HT-29 (cell line): Measurements from ENCODE around the gene LGI1. TPM values are rescaled to one million over a fixed set of nuclear protein-coding genes. Genes with fewer than 3 reads are reported as not detected.
A peak's percentile ranks its signal among the peaks of the same experiment; 100 is the strongest.
"Not testable (repeated sequence)": the region's sequence is repeated elsewhere in the genome, so short reads cannot be mapped to it uniquely, and the experiment has no call there.

ENCODE experiments used
- DNase-seq: peaks from one replicate; pipeline ENCODE4 v3.0.0-alpha.2; 2015; ENCODE audit warnings: low spot score
- total RNA-seq: library from RNA; depleted of rRNA; stranded (reverse); fragments of >200 nt; shearing (Covaris generic); gene quantifications from 2 replicates; pipeline ENCODE4 v1.2.3, GENCODE V29; 2014

The LGI1 gene
- total RNA-seq, 1 experiment from 2014 or later, result not detected

DNA sequence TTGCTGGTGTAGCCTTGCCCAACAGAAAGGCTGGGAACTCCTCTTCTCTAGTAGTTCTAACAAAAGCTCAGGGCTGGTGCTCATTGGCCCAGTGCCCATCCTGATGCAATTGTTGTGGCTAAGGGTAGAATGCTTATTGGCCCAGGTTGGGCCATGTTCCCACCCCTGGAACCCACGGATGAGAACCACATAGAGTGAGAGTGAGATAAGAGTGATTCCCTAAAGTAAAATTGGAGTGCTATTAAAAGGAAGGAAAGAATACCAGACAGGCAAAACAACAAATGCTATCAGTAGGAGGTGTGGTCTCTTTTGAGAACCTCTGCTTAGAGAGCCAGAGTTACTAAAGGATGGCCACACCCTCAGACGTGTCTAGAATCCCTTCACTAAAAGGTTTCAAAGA, 49.2 kb downstream of the LGI1 start:
- no peak for DNase-seq

DNA sequence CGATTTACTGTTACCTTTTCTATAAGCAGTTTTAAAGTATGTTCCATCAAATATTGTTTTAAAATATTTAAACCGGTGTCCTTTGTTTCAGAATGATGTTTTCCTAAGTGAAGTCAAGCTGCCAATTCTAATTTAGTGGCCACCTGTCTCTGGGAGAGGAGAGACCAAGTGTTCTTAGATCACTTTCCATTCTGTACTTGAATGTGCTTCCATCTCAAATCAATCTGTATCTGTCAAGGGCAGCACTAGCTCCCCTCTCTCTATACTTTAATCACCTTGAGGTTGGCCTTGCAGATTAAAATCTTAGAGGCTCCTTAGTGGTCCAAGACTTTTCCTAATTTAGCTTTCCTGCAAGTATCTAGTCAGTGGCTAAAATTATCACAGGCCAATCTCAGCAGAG, 49.6 kb downstream of the LGI1 start:
- DNase-seq, result no peak

DNA sequence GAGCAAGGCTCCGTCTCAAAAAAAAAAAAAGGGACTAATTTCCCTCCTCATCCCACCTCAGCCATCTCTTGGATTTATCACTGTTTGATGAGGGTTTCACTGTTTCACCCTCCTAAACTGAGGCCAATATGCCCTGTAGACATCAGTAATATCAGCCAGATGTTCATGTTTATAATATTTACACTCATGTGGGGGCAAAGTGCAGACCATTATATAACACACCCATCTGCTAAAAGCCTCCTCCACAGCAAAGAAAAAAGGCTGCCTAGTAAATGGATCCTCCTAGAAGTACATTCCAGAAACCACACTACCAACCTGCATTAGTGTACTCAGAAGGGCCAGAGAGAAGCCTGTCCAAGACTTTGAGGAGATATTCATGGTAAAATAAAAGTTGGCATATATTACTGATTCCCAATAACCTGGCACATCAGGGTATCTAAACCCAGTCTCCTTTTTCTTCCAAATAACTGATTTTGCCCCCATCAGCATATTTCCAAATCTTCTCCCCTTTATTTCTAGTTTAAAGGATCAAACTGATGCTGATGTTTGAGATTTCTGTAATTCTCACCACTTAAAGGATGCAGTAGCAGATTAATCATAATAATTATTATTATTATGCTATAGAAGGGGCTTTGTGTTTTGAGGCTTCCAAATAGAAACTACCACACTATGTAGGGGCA, 55.1 kb downstream of the LGI1 start:
- DNase-seq, result no peak

DNA sequence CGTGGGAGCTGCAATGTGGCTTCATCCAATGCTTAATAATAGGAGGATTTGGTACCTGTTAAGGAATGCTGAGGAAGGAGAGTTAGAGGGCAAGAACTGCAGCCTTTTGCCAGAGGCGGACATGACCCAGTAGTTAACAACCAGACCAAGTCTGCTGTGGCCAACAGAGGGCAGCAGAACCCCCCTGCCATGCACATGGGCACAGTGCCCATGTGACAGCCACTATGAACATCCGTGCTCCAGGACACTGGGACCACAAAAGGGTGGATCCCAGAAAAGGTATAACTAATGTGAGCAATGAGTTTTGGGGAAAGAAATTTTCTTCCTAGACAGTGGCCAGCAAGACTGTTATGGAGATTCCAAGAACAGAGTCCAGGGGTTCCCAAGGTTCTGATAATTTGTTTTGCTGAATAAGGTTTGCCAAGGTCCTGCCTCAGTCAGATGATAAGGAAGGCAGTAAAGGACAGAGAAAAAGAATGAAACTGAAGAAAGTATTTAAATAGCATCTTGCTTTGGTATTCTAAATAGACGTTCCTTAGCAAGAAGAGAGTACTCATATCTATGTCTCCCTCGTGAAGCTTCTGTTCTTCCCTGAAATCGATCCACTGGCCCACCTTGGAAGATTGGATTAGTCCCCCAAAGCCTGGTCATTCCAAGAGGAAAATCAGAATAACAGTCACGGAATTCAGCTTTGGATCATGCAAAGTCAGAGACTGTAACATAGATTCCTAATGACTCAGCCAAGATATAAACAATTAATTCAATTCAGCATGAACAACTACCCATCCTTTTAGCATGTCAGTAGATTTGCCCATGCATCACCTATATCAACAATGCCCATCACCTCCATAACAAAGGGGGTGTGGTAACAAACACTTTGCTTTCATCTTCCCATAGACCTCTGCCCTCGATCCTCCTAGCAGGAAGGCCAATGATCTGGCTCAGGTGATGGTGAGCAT, 56.0 kb downstream of the LGI1 start:
- DNase-seq, result peak; percentile 74

DNA sequence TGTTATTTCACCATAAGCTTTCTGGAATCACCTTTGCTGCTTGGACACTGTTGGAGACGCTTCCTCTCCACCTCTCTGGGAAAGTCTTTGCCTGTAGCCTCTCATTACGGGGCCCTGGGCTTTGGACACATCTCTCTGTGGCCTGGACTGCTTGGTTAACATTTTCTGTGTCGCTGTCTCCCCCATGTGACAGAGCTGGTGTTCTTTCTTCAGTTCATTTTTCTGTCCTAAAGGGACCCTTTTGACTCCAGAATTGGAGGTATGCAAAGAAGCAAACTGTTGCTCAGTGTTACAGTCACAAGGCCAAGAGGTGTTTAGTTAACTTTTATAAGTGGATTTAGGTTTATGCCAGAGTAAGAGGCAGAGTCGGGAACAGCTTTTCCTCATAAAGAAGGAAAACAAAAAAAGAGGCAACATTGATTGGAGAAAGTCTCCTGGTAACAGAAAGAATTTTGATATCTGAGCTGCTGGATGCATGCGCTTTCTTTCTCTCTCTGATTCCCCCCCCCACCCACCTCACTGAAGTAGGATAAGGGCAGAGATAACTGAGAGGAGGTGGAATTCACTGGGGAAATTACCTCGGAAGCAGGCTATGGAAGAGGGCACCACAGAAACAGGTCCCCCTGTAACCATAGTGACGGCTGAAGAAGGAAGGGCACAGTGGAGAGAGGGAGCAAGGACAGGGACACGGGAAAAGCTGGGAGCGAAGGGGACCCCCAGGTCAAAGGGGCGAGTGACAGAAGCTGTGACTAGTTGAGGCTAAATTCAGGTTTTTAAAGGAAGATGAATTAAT, 57.8 kb downstream of the LGI1 start:
- no peak for DNase-seq

DNA sequence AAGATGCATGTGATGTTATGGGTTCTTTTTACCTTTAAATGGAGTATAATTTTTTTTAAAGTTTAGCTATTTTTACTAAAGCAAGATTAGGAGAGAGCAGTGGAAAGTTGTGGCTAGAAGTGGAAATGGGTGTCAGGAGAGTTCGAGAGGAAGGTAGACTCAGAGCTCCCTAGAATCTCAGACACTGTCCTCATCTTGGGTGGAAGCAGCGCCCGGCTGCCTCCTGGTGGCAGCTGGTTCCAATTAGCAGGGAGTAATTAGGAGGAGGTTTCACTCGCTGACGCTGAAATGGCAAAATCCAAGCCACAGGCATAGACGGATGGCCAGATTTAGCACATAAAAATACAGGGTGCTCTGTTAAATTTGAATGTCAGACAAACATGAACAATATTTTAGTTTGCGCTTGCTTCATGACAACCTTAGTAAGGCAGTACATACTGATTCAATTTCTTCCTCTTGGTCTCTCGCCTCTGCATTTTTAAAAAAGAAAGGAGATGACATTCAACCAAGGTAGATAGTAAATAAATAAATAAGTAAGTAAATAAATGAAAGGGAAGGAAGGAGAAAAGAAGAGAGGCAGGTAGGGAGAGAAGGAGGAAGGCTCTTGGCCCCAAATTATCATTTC, 58.5 kb downstream of the LGI1 start:
- peak; percentile 78 for DNase-seq

DNA sequence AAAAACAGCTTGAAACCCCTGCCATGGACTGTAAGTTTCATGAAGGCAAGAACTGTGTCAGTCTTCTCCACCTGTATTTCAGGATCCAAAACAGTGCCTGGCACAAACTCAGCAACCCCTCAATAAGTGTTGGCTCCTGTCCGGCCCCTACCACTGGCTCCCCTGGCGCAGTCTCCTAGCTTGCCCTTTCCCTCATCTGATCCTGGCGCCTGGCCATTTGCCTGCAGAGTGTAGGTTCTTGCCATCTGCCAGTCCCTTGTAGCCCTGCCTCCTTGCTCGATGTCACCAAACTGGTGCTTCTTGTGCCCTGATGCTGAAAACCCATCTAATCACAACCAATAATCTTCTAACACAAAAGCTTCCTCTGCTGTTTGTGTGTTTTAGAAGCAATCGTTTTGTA, 60.4 kb downstream of the LGI1 start:
- DNase-seq, result no peak

DNA sequence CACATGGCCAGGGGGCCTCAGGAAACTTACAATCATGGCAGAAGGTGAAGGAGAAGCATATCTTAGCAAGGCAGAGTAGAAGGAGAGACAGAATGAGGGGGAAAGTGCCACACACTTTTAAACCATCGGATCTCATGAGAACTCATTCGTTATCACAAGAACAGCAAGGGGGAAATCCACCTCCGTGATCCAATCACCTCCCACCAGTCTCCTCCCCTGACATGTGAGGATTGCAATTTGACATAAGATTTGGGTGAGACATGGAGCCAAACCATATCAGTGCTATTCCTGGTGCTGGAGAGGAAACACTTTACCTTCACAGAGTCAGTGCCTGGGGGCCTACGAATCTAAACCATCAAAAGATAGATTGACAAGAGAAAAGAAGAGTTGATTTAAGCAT, 61.8 kb downstream of the LGI1 start:
- no peak for DNase-seq

DNA sequence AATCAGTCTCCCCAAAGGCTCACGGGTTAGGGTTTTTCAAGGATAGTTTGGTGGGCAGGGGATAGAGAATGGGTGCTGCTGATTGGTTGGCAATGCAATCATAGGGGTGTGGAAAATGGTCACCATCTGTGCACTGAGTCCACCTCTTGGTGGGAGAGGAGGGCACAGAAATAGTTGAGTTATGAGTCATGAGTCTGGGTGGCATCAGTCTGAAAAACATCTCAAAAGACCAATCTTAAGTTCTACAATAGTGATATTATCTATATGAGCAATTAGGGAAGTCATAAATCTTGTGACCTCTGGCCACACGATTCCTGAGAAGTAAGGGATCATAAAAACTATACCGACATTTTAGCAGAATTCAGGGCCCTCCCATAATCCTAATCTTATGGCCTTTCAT, 62.7 kb downstream of the LGI1 start:
- DNase-seq, result peak; percentile 47

DNA sequence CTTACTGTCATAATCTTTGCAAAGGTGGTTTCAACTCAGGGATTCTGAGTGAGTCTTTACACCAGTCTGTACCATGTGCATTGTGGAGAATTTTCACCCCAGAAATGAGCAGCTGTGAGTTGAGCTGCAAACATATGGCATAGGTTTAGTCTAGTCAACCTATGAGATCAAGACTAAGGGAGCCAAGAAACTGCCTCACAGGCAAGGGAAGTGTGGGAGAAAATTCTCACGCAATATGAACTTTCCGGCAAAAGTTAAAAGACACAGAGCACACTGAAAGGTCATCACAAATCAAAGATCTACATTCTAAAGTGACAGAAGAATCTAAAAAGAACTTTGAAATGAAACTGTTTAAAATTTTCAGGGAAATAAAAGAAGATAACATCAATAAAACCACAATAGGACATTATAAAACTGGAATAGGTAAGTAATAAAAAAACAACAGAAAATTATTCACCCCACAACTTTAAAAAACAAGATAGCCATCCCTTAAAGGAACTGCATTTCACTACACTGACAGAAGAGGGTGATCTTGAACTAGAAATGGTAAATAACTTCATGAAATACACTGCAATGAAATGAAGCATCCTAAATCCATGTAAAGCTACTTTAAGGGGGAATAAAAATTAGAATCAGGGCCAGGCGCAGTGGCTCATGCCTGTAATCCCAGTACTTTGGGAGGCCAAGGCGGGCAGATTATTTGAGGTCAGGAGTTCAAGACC, 63.5 kb downstream of the LGI1 start:
- peak; percentile 59 for DNase-seq

DNA sequence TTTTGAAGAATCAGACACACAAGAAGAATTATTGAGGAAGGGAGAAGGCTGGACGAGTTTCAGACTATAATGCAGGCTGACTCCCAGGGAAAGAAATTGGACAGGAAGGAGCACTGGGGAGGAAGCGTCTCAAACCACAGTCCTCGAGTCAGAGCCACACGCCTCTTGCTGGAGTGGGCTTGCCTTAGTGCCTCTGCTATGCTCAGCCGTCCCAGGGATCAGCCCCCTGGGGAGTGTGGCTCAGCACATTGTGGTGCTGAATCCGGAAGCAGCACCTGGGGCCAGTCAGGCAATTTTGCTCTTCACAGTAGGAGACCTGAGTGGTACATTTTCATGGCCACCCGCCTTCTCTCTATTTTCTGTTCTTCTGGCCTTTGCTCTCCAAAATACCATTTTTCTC, 68.6 kb downstream of the LGI1 start:
- DNase-seq, result no peak

DNA sequence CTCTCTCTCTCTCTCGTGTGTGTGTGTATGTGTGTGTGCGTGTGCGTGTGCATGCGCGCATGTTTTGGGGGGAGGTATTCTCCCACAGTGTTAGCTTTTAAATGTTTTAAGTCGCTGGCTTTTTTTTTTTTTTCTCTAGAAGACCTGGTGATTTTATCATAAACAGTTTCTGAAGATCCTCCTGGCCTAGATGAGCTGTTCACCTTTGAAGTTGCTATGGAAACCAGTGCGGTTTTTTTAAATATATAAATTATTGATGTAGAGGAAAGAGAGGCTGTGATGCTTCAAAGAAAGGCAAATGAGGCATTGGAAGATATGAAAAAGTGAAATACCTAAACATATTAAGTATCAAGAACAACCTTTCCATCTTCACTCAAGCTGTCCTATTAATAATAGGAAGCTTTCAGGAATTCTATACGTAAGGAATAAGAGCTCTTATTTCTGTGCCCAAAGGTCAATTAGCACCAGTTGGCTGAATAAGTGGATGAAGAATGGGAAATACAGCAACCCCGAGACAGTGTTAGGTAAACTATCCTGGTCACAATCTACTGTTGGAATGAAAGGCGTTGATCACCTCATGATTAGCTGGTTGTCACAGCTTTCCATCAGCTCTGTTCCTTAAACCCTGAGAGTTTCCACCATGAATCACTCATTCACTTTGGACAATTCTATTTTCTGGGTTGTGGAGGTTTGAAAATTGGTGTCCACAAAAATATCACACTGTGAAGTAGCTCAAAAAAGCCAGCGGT, 69.5 kb downstream of the LGI1 start:
- no peak for DNase-seq

DNA sequence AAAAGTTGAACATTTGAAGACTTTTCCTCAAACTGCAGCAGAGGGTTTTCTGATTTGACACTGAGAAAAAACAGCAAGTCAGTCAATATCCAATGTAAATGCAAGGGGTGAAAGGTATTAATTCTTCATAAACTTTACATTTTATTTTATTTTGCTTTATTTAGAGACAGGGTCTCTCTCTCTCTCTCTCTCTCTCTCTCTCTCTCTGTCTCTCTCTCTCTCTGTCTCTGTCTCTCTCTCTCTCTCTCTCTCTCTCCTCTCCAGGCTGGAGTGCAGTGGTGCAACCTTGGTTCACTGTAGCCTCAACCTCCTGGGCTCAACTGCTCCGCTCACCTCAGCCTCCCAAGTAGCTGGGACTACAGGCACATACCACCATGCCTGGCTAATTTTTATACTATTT, 73.3 kb downstream of the LGI1 start:
- DNase-seq, result not testable (repeated sequence)

DNA sequence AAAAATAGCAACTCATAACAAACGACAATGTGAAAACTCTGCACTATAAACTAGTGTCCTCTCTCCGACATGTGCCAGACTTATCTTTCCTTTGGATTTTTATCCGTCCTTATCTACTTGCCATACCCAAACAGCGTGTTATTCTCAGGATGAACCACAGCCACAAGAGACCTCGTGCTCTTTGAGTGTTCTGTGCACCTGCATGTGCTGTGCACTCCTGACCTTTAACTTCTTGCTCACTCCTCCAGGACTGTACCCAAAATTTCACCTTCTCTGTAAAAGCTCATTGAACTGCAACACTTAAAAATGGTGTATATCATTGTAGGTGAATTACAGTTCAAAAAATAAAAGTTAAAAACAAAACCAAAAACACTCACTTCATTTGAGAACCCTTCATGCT, 78.0 kb downstream of the LGI1 start:
- DNase-seq, result no peak

DNA sequence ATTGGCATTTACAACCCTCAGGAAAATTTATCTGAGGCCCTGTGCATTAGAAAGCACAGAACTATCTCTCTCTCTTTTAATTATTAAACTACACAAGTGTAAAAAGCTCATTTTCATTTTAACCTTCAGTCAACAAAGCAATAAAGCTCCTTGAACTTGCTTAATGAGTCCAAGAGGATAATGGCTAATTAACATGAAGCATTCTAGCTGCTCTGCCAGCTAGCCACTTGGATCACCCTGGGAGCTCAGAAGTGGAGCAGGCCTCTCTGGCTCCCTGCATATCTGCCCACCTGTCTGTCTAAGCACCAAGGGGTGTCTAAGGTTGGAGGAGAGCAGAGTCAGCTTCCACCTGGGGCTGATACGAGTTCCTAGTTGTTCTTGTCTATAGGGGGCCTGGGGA, 80.1 kb downstream of the LGI1 start:
- no peak for DNase-seq

DNA sequence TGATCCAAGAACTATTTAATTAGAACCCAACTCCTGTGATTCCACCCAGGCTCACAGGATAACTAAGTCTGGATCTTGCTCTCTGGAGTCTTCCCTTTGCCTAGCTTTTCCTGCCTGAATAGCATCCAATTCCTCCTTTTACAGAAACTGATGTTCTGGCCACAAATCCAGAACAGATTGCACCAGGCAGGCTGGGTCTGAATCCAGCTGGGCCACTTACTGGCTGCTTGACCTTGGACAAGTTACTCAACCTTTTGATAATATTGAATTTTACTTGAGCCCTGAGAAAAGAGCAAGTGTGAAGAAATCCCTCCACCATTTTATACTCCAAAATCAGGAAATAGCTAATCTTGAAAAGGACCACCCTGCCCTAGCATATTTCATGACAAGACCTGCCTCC, 80.5 kb downstream of the LGI1 start:
- no peak for DNase-seq

DNA sequence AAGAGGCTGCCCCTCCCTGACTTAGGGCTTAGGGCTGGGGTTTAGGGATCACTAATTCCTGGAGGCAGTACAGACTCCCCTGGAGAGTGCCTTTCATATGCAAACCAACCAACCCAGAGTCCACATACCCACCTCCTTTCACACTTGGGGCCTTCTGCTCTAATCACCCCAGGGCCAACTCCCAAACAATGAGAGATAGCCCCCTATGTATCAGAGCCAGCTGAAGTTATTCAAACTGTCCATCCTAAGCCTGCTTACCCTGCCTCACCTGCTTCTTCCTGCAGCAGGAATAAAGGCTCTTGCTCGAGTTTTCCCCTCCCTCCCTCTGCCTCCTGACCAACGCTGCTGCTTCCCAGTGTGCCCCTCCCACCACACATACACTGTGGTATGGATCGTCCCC, 84.2 kb downstream of the LGI1 start:
- no peak for DNase-seq

DNA sequence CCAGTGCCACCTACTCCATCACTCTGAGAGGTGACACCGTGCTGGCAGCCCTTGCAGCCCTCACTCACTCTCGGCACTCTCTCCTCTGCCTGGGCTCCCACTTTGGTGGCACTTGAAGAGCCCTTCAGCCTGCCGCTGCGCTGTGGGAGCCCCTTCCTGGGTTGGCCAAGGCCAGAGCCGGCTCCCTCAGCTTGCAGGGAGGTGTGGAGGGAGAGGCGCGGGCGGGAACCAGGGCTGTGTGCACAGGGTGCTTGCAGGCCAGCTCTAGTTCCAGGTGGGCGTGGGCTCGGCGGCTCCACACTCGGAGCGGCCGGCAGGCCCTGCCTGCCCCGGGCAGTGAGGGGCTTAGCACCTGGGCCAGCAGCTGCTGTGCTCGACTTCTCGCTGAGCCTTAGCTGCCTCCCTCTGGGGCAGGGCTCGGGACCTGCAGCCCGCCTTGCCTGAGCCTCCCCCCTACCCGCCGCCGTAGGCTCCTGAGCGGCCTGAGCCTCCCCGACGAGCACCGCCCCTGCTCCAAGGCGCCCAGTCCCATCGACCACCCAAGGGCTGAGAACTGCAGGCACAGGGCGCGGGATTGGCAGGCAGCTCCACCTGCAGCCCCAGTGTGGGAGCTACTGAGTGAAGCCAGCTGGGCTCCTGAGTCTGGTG, 87.4 kb downstream of the LGI1 start:
- no peak for DNase-seq
